Measurements from ENCODE around the gene TCHHL1. TPM values are rescaled to one million over a fixed set of nuclear protein-coding genes. Genes with fewer than 3 reads are reported as not detected.

The TCHHL1 gene
- total and polyA plus RNA-seq, 2 of the 4 experiments (the other 2 are of a cell fraction) = not detected

DNA sequence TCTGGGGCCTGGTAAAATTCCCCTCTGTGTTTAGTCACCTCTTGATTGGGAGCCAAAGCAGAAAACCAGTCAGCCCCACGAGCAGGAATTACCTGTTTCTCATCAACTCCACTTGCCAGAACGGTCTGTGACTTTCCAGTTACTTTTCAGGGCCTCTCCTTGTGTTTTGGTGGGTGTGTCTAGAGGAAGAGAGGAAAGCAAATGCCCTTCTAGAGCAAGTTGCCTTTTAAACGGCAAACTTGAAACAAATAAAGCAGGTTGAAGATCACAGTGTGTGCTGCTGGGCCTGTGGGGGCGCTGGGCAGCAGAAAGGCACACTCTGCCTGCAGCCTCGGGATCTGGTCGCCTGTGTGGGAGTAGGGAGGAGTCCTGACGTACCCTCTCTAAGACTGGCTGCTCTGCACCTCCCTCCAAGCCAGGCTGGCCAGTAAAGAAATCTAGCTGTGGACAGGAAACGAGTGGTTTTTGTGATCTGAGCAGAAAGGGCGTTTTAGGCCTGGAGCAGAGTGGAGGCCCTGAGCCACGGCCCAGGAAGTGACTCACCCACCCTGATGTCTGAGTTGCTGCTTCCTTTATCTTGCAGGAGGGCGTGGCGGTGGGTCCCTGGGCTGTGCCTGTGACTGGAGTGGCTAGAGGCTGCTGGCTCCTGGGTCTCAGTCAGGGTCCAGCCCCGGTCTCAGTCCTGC, 41.0 kb downstream of the TCHHL1 start (continued):
- TF ChIP-seq BHLHE40 (IDR thresholded peaks at IDR 0.05; ENCODE audit: low read depth, low read length) (peak; percentile 28; the same call in 1 of the 2 replicates), SMC3 (IDR thresholded peaks at IDR 0.05; ENCODE audit: low read depth, low read length) (no peak)

DNA sequence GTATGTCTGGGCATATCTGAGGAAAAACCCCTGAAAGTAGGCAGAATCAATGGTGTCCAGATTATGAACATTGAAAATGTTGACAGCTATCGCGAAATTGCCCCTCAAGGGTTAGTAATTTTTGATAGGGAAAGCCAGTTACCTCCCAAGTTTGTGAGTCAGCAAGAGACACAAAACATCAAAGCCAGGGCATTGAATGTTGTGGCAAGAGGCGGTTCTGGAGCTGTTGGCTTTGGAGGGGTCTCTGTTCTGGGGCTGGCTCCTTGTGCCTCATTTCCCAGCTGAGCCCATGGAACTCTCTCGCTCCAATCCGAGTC, 41.5 kb downstream of the TCHHL1 start:
- peak overlapping the region; percentile 78 for H3K27ac ChIP-seq (ENCODE audit: insufficient read depth, low read length)
- H2AFZ ChIP-seq (replicated peaks; ENCODE audit: low read length, poor library complexity) = peak overlapping the region; percentile 84
- peak; percentile 24 for ATAC-seq (ENCODE audit: low read depth)
- H2BK5ac ChIP-seq (ENCODE audit: low read depth, low read length, poor library complexity, severe bottlenecking) = peak overlapping the region; percentile 94
- peaks cover 9% of the 10 kb centered on the region for H3K4me1 ChIP-seq (ENCODE audit: control insufficient read depth, insufficient read depth, low read length)
- TF ChIP-seq MAFK (IDR thresholded peaks at IDR 0.05; ENCODE audit: low read depth, low read length) (no peak), CHD1 (IDR thresholded peaks at IDR 0.05; ENCODE audit: low read depth, low read length) (no peak), BHLHE40 (IDR thresholded peaks at IDR 0.05; ENCODE audit: low read depth, low read length) (no peak), FOS (IDR thresholded peaks at IDR 0.05; ENCODE audit: low read depth, low read length) (no peak), RAD21 (IDR thresholded peaks at IDR 0.05; ENCODE audit: low read length) (no peak), CEBPB (IDR thresholded peaks at IDR 0.05; ENCODE audit: low read depth, low read length) (no peak), SMC3 (IDR thresholded peaks at IDR 0.05; ENCODE audit: low read depth, low read length) (no peak), RCOR1 (IDR thresholded peaks at IDR 0.05; ENCODE audit: insufficient replicate concordance, low read length) (no peak), NFE2L2 (IDR thresholded peaks at IDR 0.05; ENCODE audit: low read depth, low read length) (no peak), POLR2A (IDR thresholded peaks at IDR 0.05; ENCODE audit: low read depth, low read length) (no peak), RFX5 (IDR thresholded peaks at IDR 0.05; ENCODE audit: low read depth, low read length) (no peak), USF2 (IDR thresholded peaks at IDR 0.05; ENCODE audit: low read depth, low read length) (no peak), MXI1 (IDR thresholded peaks at IDR 0.05; ENCODE audit: borderline replicate concordance, low read depth, low read length) (no peak), MAZ (IDR thresholded peaks at IDR 0.05; ENCODE audit: borderline replicate concordance, low read depth, low read length) (no peak)
- POLR2A ChIA-PET (ENCODE audit: unreplicated experiment) = interaction anchor here (1.5 kb wide), 1 partner anchor 13 kb away, joined by 3 read pairs; no protein-coding TSS in a partner anchor
- H2AK5ac ChIP-seq (ENCODE audit: low read depth, low read length) = peak overlapping the region; percentile 39; the same call in 1 of the 2 replicates
- WGBS, 2 experiments (ENCODE audit: extremely low coverage in 2 of 2, insufficient read length in 1 of 2) = no CpG with 5 or more reads among the region's 5 CpGs
- H4K20me1 ChIP-seq (ENCODE audit: insufficient read depth, low read length) = no peaks in the 10 kb centered on the region
- peak overlapping the region; percentile 89 for H2BK120ac ChIP-seq (ENCODE audit: low read depth, low read length)
- no peaks in the 10 kb centered on the region for H3K9me3 ChIP-seq (ENCODE audit: control insufficient read depth, insufficient read depth, low read length)
- H2AK9ac ChIP-seq (replicated peaks; ENCODE audit: low read depth, low read length, poor library complexity) = peak overlapping the region; percentile 15
- peak overlapping the region; percentile 62 for H3K18ac ChIP-seq (ENCODE audit: low read depth, low read length)
- CTCF ChIA-PET = interaction anchor here (0.6 to 1.3 kb wide), 3 partner anchors 10 to 142 kb away, joined by 3 read pairs; partner anchors contain the start of gene S100A11
- H3K4me2 ChIP-seq (ENCODE audit: low read depth, low read length) = peak overlapping the region; percentile 70
- peak overlapping the region; percentile 90 for H3K14ac ChIP-seq (replicated peaks; ENCODE audit: low read depth, low read length)
- H3K23ac ChIP-seq (ENCODE audit: low read depth, low read length) = peak overlapping the region; percentile 77; the same call in 1 of the 2 replicates
- dilution Hi-C loops (cut with HindIII; ENCODE audit: low sequenced_read_pairs, unreplicated experiment) = no loop called here
- H3K36me3 ChIP-seq (ENCODE audit: control insufficient read depth, insufficient read depth, low read length) = no peaks in the 10 kb centered on the region
- H4K5ac ChIP-seq (ENCODE audit: low read depth, low read length) = peak overlapping the region; percentile 62
- H2BK20ac ChIP-seq (ENCODE audit: low read depth, low read length) = peak overlapping the region; percentile 69; the same call in 1 of the 2 replicates
- H3K4ac ChIP-seq (ENCODE audit: low read depth, low read length) = peak overlapping the region; percentile 93
- intact Hi-C loops (cut with micrococcal nuclease) = no loop called here
- in situ Hi-C loops (cut with MboI; ENCODE audit: low sequenced_read_pairs) = no loop called here
- no peaks in the 10 kb centered on the region for H3K79me1 ChIP-seq (ENCODE audit: low read depth in 1 of 2, low read length in 2 of 2)
- H3K9ac ChIP-seq (ENCODE audit: low read depth, low read length) = peak overlapping the region; percentile 68
- H4K8ac ChIP-seq (ENCODE audit: low read depth in 2 of 2, low read length in 2 of 2) = peak overlapping the region; percentile 33 to 92
- peak overlapping the region; percentile 25; the same call in 1 of the 2 replicates for H3K4me3 ChIP-seq (ENCODE audit: insufficient read depth, low read depth, low read length)
- no TSS peak for BruUV-seq (replicated peaks)
- H2BK15ac ChIP-seq (ENCODE audit: low read depth, low read length) = peak overlapping the region; percentile 65; the same call in 2 of the 3 replicates
- no peak for DNase-seq
- H3K56ac ChIP-seq (ENCODE audit: extremely low read depth, insufficient read depth, low read length) = peak overlapping the region; percentile 94
- H4K91ac ChIP-seq (ENCODE audit: insufficient read depth, low read depth, low read length) = peak overlapping the region; percentile 89
- no peaks in the 10 kb centered on the region for H3K9me1 ChIP-seq (ENCODE audit: insufficient read depth, low read length)
- peaks cover 4% of the 10 kb centered on the region for H3K27me3 ChIP-seq (ENCODE audit: control insufficient read depth, insufficient read depth, low read length)
